ENCODE measurements around the gene GPR142. TPM values are rescaled to one million over a fixed set of nuclear protein-coding genes. Genes with fewer than 3 reads are reported as not detected.

Gene GPR142
- total RNA-seq, 4 donors from 2014 or later, result 0.39 to 0.83 (median 0.40) TPM; not detected in 1

DNA sequence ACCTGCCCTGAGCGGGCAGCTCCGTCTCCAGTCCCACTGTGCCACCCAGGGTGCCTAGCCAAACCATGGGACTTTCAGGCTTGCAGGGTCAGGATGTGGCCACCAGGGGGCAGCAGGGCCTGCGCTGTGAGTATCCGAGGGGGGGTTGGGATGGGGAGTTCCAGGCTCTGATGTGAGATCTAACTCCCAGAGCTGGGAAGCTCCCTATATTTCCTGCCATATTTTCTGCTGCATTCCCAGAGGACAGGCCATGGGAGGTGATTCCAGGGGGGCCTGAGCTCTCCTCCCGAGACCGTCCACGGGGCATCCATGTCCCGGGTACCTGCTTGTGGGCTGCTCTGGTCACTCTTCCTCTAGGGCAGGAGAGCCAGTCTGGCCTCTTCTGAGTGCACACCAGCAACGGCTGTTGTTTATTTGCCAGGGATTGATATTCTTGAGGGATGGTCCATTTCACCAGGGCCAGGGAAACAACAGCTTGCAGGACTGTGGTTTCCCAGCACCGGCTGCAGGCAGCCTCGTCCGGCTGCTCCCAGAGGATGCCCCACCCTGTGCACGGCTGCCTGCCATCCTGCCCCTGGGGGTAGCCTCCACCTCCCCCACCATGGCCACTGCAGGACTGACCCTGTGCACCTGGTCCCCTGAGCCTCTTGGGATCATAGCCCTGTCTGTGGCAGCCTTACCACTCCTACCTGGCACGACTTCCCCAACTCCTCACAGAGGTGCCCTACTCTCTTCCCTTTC lies 1.2 kb downstream of the GPR142 start:
- H3K4me1 ChIP-seq, result peaks cover 0 to 16% (median 15%) of the 10 kb centered on the region in 4 donors
- intact Hi-C loops (cut with DNase I), result no loop called here
- no peak for TF ChIP-seq POLR2AphosphoS5 (IDR thresholded peaks at IDR 0.05)
- TF ChIP-seq CTCF (IDR thresholded peaks at IDR 0.05), result peak; percentile 85 to 98 (median 92)
- no peak for TF ChIP-seq POLR2A (IDR thresholded peaks at IDR 0.05; ENCODE audit: low read depth)
- TF ChIP-seq EP300 (IDR thresholded peaks at IDR 0.05), result no peak
- H3K27ac ChIP-seq (replicated peaks in 1 of 4), result no peak overlapping the region
- H3K36me3 ChIP-seq, result no peaks in the 10 kb centered on the region
- H3K27me3 ChIP-seq, result peaks cover 0 to 52% (median 0%) of the 10 kb centered on the region in 4 donors
- no peak for DNase-seq (ENCODE audit: extremely low spot score)
- no peak overlapping the region for H3K4me3 ChIP-seq
- WGBS, result 17% methylated on average over 13 of the region's 14 CpGs
- H3K9me3 ChIP-seq, result no peaks in the 10 kb centered on the region

DNA sequence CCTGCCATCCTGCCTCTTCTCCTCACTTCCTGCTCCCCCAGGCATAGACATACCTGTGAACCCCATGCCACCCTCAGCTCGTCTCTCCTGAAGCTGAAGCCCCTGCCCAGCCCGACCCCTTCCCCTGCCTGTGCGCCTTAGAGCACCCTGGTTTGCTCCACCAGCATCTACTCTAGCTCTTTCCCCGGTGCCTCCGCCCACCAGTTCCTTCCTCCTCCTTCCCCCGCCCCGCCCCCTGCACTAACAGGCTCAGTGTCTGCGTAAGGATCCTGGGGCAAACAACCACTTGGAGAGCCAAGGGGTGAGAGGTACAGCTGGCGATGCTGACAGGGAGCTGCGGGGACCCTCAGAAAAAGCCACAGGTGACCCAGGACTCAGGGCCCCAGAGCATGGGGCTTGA lies 1.9 kb downstream of the GPR142 start:
- H3K4me3 ChIP-seq, result no peak overlapping the region
- no peaks in the 10 kb centered on the region for H3K36me3 ChIP-seq
- peaks cover 0 to 24% (median 15%) of the 10 kb centered on the region in 4 donors for H3K4me1 ChIP-seq
- no peak overlapping the region for H3K27ac ChIP-seq (replicated peaks in 1 of 4)
- no peak for DNase-seq (ENCODE audit: extremely low spot score)
- intact Hi-C loops (cut with DNase I), result no loop called here
- H3K27me3 ChIP-seq, result peaks cover 0 to 50% (median 0%) of the 10 kb centered on the region in 4 donors
- H3K9me3 ChIP-seq, result no peaks in the 10 kb centered on the region
- TF ChIP-seq POLR2A (IDR thresholded peaks at IDR 0.05; ENCODE audit: low read depth) (no peak), EP300 (IDR thresholded peaks at IDR 0.05) (no peak), POLR2AphosphoS5 (IDR thresholded peaks at IDR 0.05) (no peak), CTCF (IDR thresholded peaks at IDR 0.05) (no peak)
- whole genome bisulfite sequencing, result 46% methylated on average over 10 of the region's 10 CpGs

DNA sequence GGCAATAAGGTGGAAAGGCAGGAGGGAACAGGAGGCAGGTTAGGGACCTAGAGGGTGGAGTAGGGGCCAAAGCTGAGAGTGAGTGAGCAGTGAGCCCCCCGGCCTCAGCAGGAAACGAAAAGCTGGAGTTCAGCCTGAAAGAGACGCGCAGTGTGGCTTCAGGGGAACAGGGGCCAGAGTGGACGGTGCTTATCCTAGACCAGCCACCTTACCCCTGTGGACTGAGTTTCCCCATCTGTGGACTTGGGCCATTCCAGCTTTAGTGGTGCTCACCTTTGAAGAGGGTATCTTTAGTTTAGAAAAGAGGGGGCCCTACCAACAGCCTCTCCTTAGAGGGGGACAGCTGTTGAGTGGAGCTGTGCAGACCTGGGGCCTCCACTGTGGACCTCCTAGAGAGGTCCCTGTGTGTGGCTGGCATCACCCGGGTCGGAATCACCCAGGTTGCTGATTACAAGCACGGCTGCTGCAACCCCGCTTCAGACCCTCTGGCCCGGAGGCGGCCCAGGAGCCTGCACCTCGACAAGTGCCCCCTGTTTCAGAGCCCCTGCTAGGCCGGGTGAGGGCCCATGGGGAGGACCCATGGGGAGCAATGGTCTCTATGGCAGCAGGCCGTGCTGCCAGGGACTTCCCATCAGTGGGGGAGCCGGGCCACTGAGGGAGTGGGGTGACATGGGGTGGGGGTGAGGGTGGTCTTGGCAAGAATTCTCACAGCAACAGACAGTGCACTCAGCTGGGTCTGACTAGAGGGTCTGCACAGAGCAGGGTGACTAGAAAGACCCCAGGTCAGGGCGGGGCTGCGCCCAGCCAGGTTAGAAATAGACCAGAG lies 2.6 kb downstream of the GPR142 start:
- Histone ChIP-seq H3K4me1 (peaks cover 0 to 24% (median 15%) of the 10 kb centered on the region in 4 donors), H3K27ac (replicated peaks in 1 of 4) (no peak overlapping the region), H3K27me3 (peaks cover 0 to 50% (median 0%) of the 10 kb centered on the region in 4 donors), H3K4me3 (no peak overlapping the region), H3K36me3 (no peaks in the 10 kb centered on the region), H3K9me3 (no peaks in the 10 kb centered on the region)
- intact Hi-C loops (cut with DNase I), result no loop called here
- no peak for DNase-seq (ENCODE audit: extremely low spot score)
- TF ChIP-seq CTCF (IDR thresholded peaks at IDR 0.05) (no peak), EP300 (IDR thresholded peaks at IDR 0.05) (no peak), POLR2AphosphoS5 (IDR thresholded peaks at IDR 0.05) (no peak), POLR2A (IDR thresholded peaks at IDR 0.05; ENCODE audit: low read depth) (no peak)
- 78% methylated on average over 8 of the region's 17 CpGs for WGBS

- no peak overlapping the region for H3K4me3 ChIP-seq
- H3K4me1 ChIP-seq, result peaks cover 0 to 24% (median 15%) of the 10 kb centered on the region in 4 donors
- TF ChIP-seq EP300 (IDR thresholded peaks at IDR 0.05) (no peak), CTCF (IDR thresholded peaks at IDR 0.05) (no peak)
- DNase-seq (ENCODE audit: extremely low spot score), result no peak
- no peaks in the 10 kb centered on the region for H3K9me3 ChIP-seq
- WGBS, result 92% methylated on average over 16 of the region's 26 CpGs
- no peak overlapping the region for H3K27ac ChIP-seq (replicated peaks in 1 of 4)
- intact Hi-C loops (cut with DNase I), result no loop called here
- H3K27me3 ChIP-seq, result peaks cover 0 to 50% (median 0%) of the 10 kb centered on the region in 4 donors
- H3K36me3 ChIP-seq, result no peaks in the 10 kb centered on the region
Measured at GRCh38 chr17:74371653-74372147, 4.4 kb downstream of the GPR142 start.

All from esophagus muscularis mucosa (tissue), 4 donors.